Hepatocyte (in vitro differentiated cells): ENCODE measurements around the gene RASA1.

Experiments
- CTCF ChIP-seq: fragments of 200-600 bp; sonication (generic); IDR thresholded peaks from 2 replicates; pipeline ENCODE4 v1.5.1; 2016; ENCODE audit warnings: antibody characterized with exemption, mild to moderate bottlenecking; ENCODE audit not compliant: poor library complexity
- EZH2 ChIP-seq: fragments of 200-600 bp; sonication (generic); IDR thresholded peaks from 2 replicates; pipeline ENCODE4 v1.6.1; 2016; ENCODE audit warnings: antibody characterized with exemption, mild to moderate bottlenecking, borderline replicate concordance
- EZH2phosphoT487 ChIP-seq: fragments of 200-600 bp; sonication (generic); IDR thresholded peaks from one replicate; pipeline ENCODE4 v1.6.1; 2018; ENCODE audit warnings: antibody characterized with exemption, mild to moderate bottlenecking, low read depth, moderate library complexity; ENCODE audit not compliant: unreplicated experiment, severe bottlenecking

- TF ChIP-seq CTCF (no peak), EZH2 (no peak), EZH2phosphoT487 (no peak)
These were observed 132.0 kb downstream of the RASA1 start for GRCh38 chr5:87399720-87400119.
